Peyer's patch (tissue), 4 donors: ENCODE measurements around the gene CRACDL. TPM values are rescaled to one million over a fixed set of nuclear protein-coding genes. Genes with fewer than 3 reads are reported as not detected.

ENCODE experiments used
- DNase-seq, 3 donors: peaks; one replicate each; pipeline ENCODE4 v3.0.0-alpha.2; 2017 to 2019
- H3K27ac ChIP-seq, 4 donors: fragments of 200-600 bp; sonication (generic); one replicate each; pipeline ENCODE4 v1.5.1; 2016 to 2019
- H3K27me3 ChIP-seq, 2 donors: fragments of 200-600 bp; sonication (generic); one replicate each; pipeline ENCODE4 v1.5.1; 2019
- H3K36me3 ChIP-seq, 3 donors: fragments of 200-600 bp; sonication (generic); one replicate each; pipeline ENCODE4 v1.5.1; 2016 to 2019
- H3K4me1 ChIP-seq, 4 donors: fragments of 200-600 bp; sonication (generic); one replicate each; pipeline ENCODE4 v1.5.1; 2016 to 2019
- H3K4me3 ChIP-seq, 4 donors: fragments of 200-600 bp; sonication (generic); 1 replicate in 3 of 4; 2 replicates in 1 of 4; pipeline ENCODE4 v1.5.1; 2016 to 2019; ENCODE audit warnings: mild to moderate bottlenecking in 1 of 4
- H3K9me3 ChIP-seq, 4 donors: fragments of 200-600 bp; sonication (generic); one replicate each; pipeline ENCODE4 v1.5.1; 2016 to 2019; ENCODE audit warnings: mild to moderate bottlenecking in 1 of 4
- POLR2A ChIP-seq, 2 donors: fragments of 450-650 bp; IDR thresholded peaks; one replicate each; pipeline ENCODE4 v1.5.1; 2017; ENCODE audit warnings: antibody characterized with exemption in 2 of 2, mild to moderate bottlenecking in 2 of 2, moderate library complexity in 2 of 2
- total RNA-seq, 4 donors: library from RNA; depleted of rRNA; stranded (reverse); fragments of >200 nt; gene quantifications; one replicate each; pipeline ENCODE4 v1.1.0, GENCODE V29; 2016
- TF ChIP-seq, protein P1 (sequence below), 6 experiments: fragments of 450-650 bp in 4 of 6; fragments of 200-600 bp in 2 of 6; sonication (generic) in 1 of 6; IDR thresholded peaks; one replicate each; pipeline ENCODE4 v1.5.1; 2017 to 2019; ENCODE audit warnings: antibody characterized with exemption in 6 of 6, mild to moderate bottlenecking in 3 of 6, moderate library complexity in 1 of 6

Gene CRACDL
- total RNA-seq, 4 donors from 2014 or later: 3.3 to 36.5 (median 10.2) TPM

DNA sequence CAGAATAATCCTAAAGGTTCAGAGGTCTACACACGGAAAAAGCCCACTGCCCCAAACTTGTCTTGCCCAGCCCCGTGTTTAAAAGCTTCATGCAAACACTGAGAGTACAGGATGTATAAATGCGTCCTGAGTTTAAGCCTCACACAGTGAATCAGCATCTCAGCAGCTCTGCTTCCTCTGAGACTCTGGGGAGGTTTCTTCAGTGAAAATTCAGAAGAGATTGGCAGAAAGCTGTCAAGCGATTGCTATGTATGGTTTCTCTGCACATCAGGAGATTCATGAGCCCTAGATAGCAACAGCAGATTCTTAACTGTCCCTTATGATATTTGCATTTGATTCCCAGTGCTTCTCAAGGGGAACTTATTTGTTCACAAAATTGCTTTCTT, 27.1 kb downstream of the CRACDL start:
- Histone ChIP-seq H3K36me3 (no peaks in the 10 kb centered on the region), H3K9me3 (no peaks in the 10 kb centered on the region), H3K27ac (no peak overlapping the region), H3K27me3 (no peaks in the 10 kb centered on the region), H3K4me3 (no peak overlapping the region), H3K4me1 (peaks cover 0 to 7% (median 0%) of the 10 kb centered on the region in 4 donors)
- DNase-seq: peak in 1 of 3 donors; percentile 25
- no peak for TF ChIP-seq POLR2A (IDR thresholded peaks at IDR 0.05)
- TF ChIP-seq, protein P1, sequence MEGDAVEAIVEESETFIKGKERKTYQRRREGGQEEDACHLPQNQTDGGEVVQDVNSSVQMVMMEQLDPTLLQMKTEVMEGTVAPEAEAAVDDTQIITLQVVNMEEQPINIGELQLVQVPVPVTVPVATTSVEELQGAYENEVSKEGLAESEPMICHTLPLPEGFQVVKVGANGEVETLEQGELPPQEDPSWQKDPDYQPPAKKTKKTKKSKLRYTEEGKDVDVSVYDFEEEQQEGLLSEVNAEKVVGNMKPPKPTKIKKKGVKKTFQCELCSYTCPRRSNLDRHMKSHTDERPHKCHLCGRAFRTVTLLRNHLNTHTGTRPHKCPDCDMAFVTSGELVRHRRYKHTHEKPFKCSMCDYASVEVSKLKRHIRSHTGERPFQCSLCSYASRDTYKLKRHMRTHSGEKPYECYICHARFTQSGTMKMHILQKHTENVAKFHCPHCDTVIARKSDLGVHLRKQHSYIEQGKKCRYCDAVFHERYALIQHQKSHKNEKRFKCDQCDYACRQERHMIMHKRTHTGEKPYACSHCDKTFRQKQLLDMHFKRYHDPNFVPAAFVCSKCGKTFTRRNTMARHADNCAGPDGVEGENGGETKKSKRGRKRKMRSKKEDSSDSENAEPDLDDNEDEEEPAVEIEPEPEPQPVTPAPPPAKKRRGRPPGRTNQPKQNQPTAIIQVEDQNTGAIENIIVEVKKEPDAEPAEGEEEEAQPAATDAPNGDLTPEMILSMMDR (IDR thresholded peaks at IDR 0.05): no peak

DNA sequence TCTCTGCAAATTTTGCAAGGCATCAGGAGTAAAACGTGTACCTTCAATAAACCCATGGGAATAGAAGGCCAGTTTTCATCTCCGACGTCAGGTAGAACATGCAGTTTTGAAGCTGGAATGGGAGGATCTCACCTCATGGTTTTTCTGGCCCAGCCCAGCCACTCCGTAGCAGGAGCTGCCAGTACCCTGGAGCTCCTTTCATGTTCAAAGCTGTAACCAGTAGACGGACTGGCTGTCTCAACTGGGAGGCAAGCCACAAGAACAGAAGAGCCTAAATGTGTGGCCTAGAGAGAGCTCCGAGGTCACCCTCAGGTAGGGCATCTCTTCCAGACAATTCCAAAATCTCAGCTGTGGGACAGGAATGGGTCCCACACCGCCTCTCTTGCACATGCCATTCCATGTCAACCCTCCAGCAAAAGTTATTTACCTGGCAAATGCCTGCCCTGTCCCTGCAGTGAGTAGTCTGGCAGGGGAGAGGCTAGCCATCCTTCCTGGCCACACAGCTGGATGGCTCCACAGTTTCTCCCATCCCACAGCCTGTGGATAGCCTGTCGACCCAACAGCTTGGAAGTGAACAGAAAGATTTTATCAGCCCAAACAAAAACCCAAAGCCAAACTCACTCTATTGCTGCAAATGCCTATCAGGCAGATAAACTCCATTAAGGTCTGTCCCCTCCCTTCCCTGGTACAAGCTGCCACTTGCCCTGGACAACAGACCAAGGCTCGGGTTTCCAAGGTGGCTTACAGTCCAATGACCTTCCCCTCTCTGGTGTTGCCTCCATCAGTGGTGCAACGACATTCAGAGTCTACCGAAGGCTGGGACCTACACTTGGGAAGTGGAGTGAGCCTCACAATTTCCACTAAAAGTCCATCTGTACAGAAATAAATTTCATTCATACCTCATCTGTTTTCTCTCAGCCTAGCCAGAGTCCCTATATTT, 27.8 kb downstream of the CRACDL start:
- TF ChIP-seq POLR2A (IDR thresholded peaks at IDR 0.05): no peak
- TF ChIP-seq, protein P1 (IDR thresholded peaks at IDR 0.05): no peak
- no peaks in the 10 kb centered on the region for H3K27me3 ChIP-seq
- peaks cover 0 to 7% (median 0%) of the 10 kb centered on the region in 4 donors for H3K4me1 ChIP-seq
- H3K4me3 ChIP-seq: no peak overlapping the region
- no peaks in the 10 kb centered on the region for H3K36me3 ChIP-seq
- H3K9me3 ChIP-seq: no peaks in the 10 kb centered on the region
- peak in 1 of 3 donors; percentile 15 for DNase-seq
- H3K27ac ChIP-seq: no peak overlapping the region

DNA sequence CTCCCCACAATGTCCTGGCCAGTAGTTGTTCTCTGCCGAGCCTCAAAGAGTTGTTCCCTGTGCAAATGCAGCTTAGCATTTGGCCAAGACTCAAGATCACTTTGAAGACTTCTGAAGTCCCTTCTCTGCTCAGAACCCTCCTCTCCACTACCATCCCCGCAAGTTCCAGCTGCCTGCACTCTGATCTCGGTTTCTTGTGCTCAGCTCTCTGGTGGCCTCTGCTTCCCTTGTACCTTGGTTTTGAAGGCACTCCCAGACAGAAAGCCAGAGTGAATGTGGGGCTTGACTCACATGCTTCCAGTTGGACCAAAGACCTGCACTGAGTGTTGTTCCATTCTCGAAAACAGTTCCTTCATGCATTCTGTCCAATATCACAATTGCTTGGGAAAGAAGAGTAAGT, 28.6 kb downstream of the CRACDL start:
- Histone ChIP-seq H3K27ac (no peak overlapping the region), H3K4me1 (peaks cover 0 to 7% (median 0%) of the 10 kb centered on the region in 4 donors), H3K4me3 (no peak overlapping the region), H3K36me3 (no peaks in the 10 kb centered on the region), H3K9me3 (no peaks in the 10 kb centered on the region), H3K27me3 (no peaks in the 10 kb centered on the region)
- TF ChIP-seq, protein P1 (IDR thresholded peaks at IDR 0.05): no peak
- no peak for DNase-seq

DNA sequence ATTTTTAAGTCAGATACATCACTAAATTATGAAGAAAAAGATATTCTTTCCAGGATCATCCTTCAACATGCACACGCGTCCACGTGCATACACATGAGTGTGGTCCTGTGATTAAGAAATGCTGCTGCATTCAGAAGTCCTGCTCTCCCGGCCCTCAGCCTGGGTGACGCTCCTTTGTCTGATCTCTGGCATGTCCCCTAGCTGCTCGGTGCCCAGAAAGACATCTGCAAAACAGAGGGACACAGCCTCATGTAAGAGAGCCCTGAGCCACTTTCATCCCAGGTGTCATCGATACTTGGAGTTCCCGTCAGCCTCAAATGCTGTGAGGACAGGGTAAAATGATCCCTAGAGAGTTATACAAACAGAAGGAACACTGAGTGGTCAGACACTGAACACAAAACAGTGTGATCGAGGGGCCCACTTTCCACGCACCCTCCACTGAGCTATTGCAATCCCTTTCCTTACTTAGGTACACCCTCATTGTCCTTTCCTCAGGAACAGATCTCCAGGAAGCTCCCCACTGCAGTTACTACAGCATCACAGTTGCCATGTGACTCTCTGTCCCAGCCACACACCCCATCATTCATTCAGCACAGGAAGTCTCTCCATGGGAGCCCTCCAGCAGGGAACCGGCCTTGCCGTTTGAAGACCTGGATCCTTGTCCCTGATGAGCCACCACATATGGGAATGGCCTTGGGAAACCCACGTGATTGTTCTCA, 32.1 kb downstream of the CRACDL start:
- H3K9me3 ChIP-seq: no peaks in the 10 kb centered on the region
- TF ChIP-seq, protein P1 (IDR thresholded peaks at IDR 0.05): no peak
- TF ChIP-seq POLR2A (IDR thresholded peaks at IDR 0.05): no peak
- peak in 1 of 3 donors; percentile 24 for DNase-seq

DNA sequence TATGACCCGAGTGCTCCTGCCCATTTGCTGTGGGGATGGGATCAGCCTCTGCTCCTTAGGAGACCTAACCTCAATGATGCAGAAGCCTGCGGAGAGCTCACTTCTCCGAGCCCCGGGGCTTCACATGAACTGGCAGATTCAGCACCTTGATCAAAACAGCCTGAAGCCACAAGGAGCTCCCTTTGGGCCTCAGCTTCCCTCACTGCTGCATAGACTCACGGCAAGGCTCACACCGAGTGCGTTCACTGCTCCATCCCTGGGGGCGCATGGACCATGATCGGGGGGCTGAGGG, 33.0 kb downstream of the CRACDL start:
- TF ChIP-seq, protein P1 (IDR thresholded peaks at IDR 0.05): no peak
- no peak for TF ChIP-seq POLR2A (IDR thresholded peaks at IDR 0.05)
- Histone ChIP-seq H3K4me3 (no peak overlapping the region), H3K4me1 (no peaks in the 10 kb centered on the region)

More for the DNA sequence above, 32.1 kb downstream of the CRACDL start:
- no peak overlapping the region for H3K4me3 ChIP-seq
- no peaks in the 10 kb centered on the region for H3K36me3 ChIP-seq
- H3K27ac ChIP-seq: no peak overlapping the region
- H3K27me3 ChIP-seq: no peaks in the 10 kb centered on the region
- no peaks in the 10 kb centered on the region for H3K4me1 ChIP-seq

More for the DNA sequence above, 33.0 kb downstream of the CRACDL start:
- Histone ChIP-seq H3K9me3 (no peaks in the 10 kb centered on the region), H3K36me3 (no peaks in the 10 kb centered on the region), H3K27ac (no peak overlapping the region), H3K27me3 (no peaks in the 10 kb centered on the region)
- no peak for DNase-seq
